ENCODE results near the gene OR4D1. TPM values are rescaled to one million over a fixed set of nuclear protein-coding genes. Genes with fewer than 3 reads are reported as not detected.
A peak's percentile ranks its signal among the peaks of the same experiment; 100 is the strongest.

OR4D1 gene
- total and polyA plus RNA-seq, 2 of the 4 experiments (the other 2 are of a cell fraction) = not detected

- intact Hi-C loops (cut with micrococcal nuclease) = loop anchor here (2.0 to 10.0 kb wide), 3 partner anchors 261 to 514 kb away; partner anchors contain the start of gene MRPS23
These were observed 36.5 kb upstream of the OR4D1 start for GRCh38 chr17:58111676-58112075.

More at GRCh38 chr17:58111676-58112075, 36.5 kb upstream of the OR4D1 start:
- H4K91ac ChIP-seq (ENCODE audit: insufficient read depth, low read depth, low read length) = no peak overlapping the region
- H3K9me1 ChIP-seq (ENCODE audit: insufficient read depth, low read length) = no peaks in the 10 kb centered on the region; the same call in 1 of the 2 replicates
- no peaks in the 10 kb centered on the region for H3K4me1 ChIP-seq (ENCODE audit: control insufficient read depth, insufficient read depth, low read length)
- H4K5ac ChIP-seq (ENCODE audit: low read depth, low read length) = no peak overlapping the region
- H2AK5ac ChIP-seq (ENCODE audit: low read depth, low read length) = no peak overlapping the region
- no peak for TF ChIP-seq FOS (IDR thresholded peaks at IDR 0.05; ENCODE audit: low read depth, low read length)
- no peak for TF ChIP-seq MAZ (IDR thresholded peaks at IDR 0.05; ENCODE audit: borderline replicate concordance, low read depth, low read length)
- TF ChIP-seq SMC3 (IDR thresholded peaks at IDR 0.05; ENCODE audit: low read depth, low read length) = no peak
- TF ChIP-seq MAFK (IDR thresholded peaks at IDR 0.05; ENCODE audit: low read depth, low read length) = peak; percentile 25; the same call in 1 of the 2 replicates
- H2AK9ac ChIP-seq (replicated peaks; ENCODE audit: low read depth, low read length, poor library complexity) = no peak overlapping the region
- no peak overlapping the region for H3K4me2 ChIP-seq (ENCODE audit: low read depth, low read length)
- no peak overlapping the region for H2AFZ ChIP-seq (replicated peaks; ENCODE audit: low read length, poor library complexity)
- no TSS peak for BruUV-seq (replicated peaks)
- DNase-seq (no peak), ATAC-seq (ENCODE audit: low read depth) (no peak)
- H2BK120ac ChIP-seq (ENCODE audit: low read depth, low read length) = no peak overlapping the region
- in situ Hi-C loops (cut with MboI; ENCODE audit: low sequenced_read_pairs) (loop anchor here (5.0 to 25.0 kb wide), 4 partner anchors 107 to 999 kb away; partner anchors contain the start of gene SRSF1), dilution Hi-C loops (cut with HindIII; ENCODE audit: low sequenced_read_pairs, unreplicated experiment) (no loop called here)
- no peak overlapping the region for H3K23ac ChIP-seq (ENCODE audit: low read depth, low read length)
- H3K4ac ChIP-seq (ENCODE audit: low read depth, low read length) = no peak overlapping the region
- no peak overlapping the region for H4K8ac ChIP-seq (ENCODE audit: low read depth in 2 of 2, low read length in 2 of 2)
- H3K79me1 ChIP-seq (ENCODE audit: low read depth in 1 of 2, low read length in 2 of 2) = no peaks in the 10 kb centered on the region
- POLR2A ChIA-PET (ENCODE audit: unreplicated experiment) = no interaction called here
- no peak overlapping the region for H3K18ac ChIP-seq (ENCODE audit: low read depth, low read length)
- WGBS, 2 experiments (ENCODE audit: extremely low coverage in 2 of 2, insufficient read length in 1 of 2) = no CpG with 5 or more reads among the region's 3 CpGs
- no peaks in the 10 kb centered on the region for H3K36me3 ChIP-seq (ENCODE audit: control insufficient read depth, insufficient read depth, low read length)
- H3K56ac ChIP-seq (ENCODE audit: extremely low read depth, insufficient read depth, low read length) = no peak overlapping the region
- CTCF ChIA-PET = interaction anchor here (1.1 to 1.4 kb wide), 2 partner anchors 15 to 105 kb away, joined by 5 to 6 read pairs; partner anchors contain the start of gene SRSF1
- no peak overlapping the region for H2BK15ac ChIP-seq (ENCODE audit: low read depth, low read length)
- H2BK20ac ChIP-seq (ENCODE audit: low read depth, low read length) = no peak overlapping the region
- H3K27me3 ChIP-seq (ENCODE audit: control insufficient read depth, insufficient read depth, low read length) = peaks cover 21% of the 10 kb centered on the region
- H3K14ac ChIP-seq (replicated peaks; ENCODE audit: low read depth, low read length) = no peak overlapping the region
- H3K9me3 ChIP-seq (ENCODE audit: control insufficient read depth, insufficient read depth, low read length) = no peaks in the 10 kb centered on the region
- H2BK5ac ChIP-seq (ENCODE audit: low read depth, low read length, poor library complexity, severe bottlenecking) = no peak overlapping the region
- no peak overlapping the region for H3K4me3 ChIP-seq (ENCODE audit: insufficient read depth, low read depth, low read length)
- H4K20me1 ChIP-seq (ENCODE audit: insufficient read depth, low read length) = no peaks in the 10 kb centered on the region
- no peak overlapping the region for H3K27ac ChIP-seq (ENCODE audit: insufficient read depth, low read length)
- H3K9ac ChIP-seq (ENCODE audit: low read depth, low read length) = no peak overlapping the region

Measured in IMR-90 (cell line).